Neural cell (in vitro differentiated cells): ENCODE measurements around the gene PDE4D. TPM values are rescaled to one million over a fixed set of nuclear protein-coding genes. Genes with fewer than 3 reads are reported as not detected.
"Not testable (repeated sequence)": the region's sequence is repeated elsewhere in the genome, so short reads cannot be mapped to it uniquely, and the experiment has no call there.

ENCODE experiments used
- H2AFZ ChIP-seq: fragments of 200-600, 300-800 bp; sonication (generic), shearing (Covaris generic); 2 replicates; pipeline ENCODE4 v1.6.0; 2014; ENCODE audit warnings: low read depth, mild to moderate bottlenecking, antibody characterized with exemption, low read length, moderate library complexity
- H3F3A ChIP-seq: fragments of 200-600 bp; shearing (Covaris generic); 2 replicates; pipeline ENCODE4 v1.6.1; 2016; ENCODE audit warnings: mild to moderate bottlenecking, moderate library complexity, mixed read lengths, antibody characterized with exemption, low read length; ENCODE audit not compliant: insufficient read depth, poor library complexity, severe bottlenecking
- H3K27ac ChIP-seq: fragments of 200-600, 300-800 bp; sonication (generic), shearing (Covaris generic); 2 replicates; pipeline ENCODE4 v1.5.1; 2014; ENCODE audit warnings: mild to moderate bottlenecking, low read length, moderate library complexity
- H3K27me3 ChIP-seq: fragments of 300-800, 200-600 bp; sonication (generic), shearing (Covaris generic); 2 replicates; pipeline ENCODE4 v1.6.0; 2014; ENCODE audit warnings: mild to moderate bottlenecking, low read depth, low read length, moderate library complexity; ENCODE audit not compliant: insufficient read depth
- H3K36me3 ChIP-seq: fragments of 300-800, 200-600 bp; sonication (generic), shearing (Covaris generic); 2 replicates; pipeline ENCODE4 v1.5.1; 2014; ENCODE audit warnings: mild to moderate bottlenecking, antibody characterized with exemption, low read length, moderate library complexity; ENCODE audit not compliant: insufficient read depth
- H3K4me2 ChIP-seq: fragments of 300-800, 200-600 bp; sonication (generic), shearing (Covaris generic); 2 replicates; pipeline ENCODE4 v1.6.0; 2014; ENCODE audit warnings: mild to moderate bottlenecking, low read length
- H3K4me3 ChIP-seq: fragments of 300-800, 200-600 bp; sonication (generic), shearing (Covaris generic); 2 replicates; pipeline ENCODE4 v1.5.1; 2014; ENCODE audit warnings: mild to moderate bottlenecking, low read length, moderate library complexity
- H3K79me2 ChIP-seq: fragments of 200-600 bp; shearing (Covaris generic); replicated peaks from 2 replicates; pipeline ENCODE4 v1.6.0; 2014; ENCODE audit warnings: mild to moderate bottlenecking, low read length, moderate library complexity; ENCODE audit not compliant: insufficient read depth
- H3K9ac ChIP-seq: fragments of 300-800, 200-600 bp; sonication (generic), shearing (Covaris generic); 2 replicates; pipeline ENCODE4 v1.6.1; 2016; ENCODE audit warnings: mild to moderate bottlenecking, low read length, mixed read lengths
- H3K9me2 ChIP-seq: fragments of 200-600 bp; shearing (Covaris generic); 2 replicates; pipeline ENCODE4 v1.6.1; 2016; ENCODE audit warnings: mild to moderate bottlenecking, low read length, mixed read lengths; ENCODE audit not compliant: insufficient read depth
- H3K9me3 ChIP-seq: fragments of 200-600, 300-800 bp; sonication (generic), shearing (Covaris generic); 2 replicates; pipeline ENCODE4 v1.6.1; 2016; ENCODE audit warnings: mild to moderate bottlenecking, mixed run types, low read length, moderate library complexity, mixed read lengths
- H4K20me1 ChIP-seq: fragments of 200-600 bp; shearing (Covaris generic); 2 replicates; pipeline ENCODE4 v1.6.1; 2016; ENCODE audit warnings: mild to moderate bottlenecking, mixed run types; ENCODE audit not compliant: insufficient read depth
- CTCF ChIP-seq: fragments of 450-650 bp; IDR thresholded peaks from 2 replicates; pipeline ENCODE4 v1.5.1; 2014; ENCODE audit warnings: antibody characterized with exemption, mild to moderate bottlenecking, moderate library complexity; ENCODE audit not compliant: poor library complexity, severe bottlenecking
- EP300 ChIP-seq: fragments of 450-650 bp; conservative IDR thresholded peaks from 2 replicates; pipeline ENCODE4 v1.6.1; 2014; ENCODE audit warnings: antibody characterized with exemption, mild to moderate bottlenecking, moderate library complexity; ENCODE audit not compliant: poor library complexity, severe bottlenecking
- EZH2 ChIP-seq: fragments of 200-600, 300-800 bp; shearing (Covaris generic), sonication (generic); IDR thresholded peaks from 2 replicates; pipeline ENCODE4 v1.6.1; 2014; ENCODE audit warnings: antibody characterized with exemption, low read length, borderline replicate concordance, mild to moderate bottlenecking; ENCODE audit not compliant: insufficient read depth, poor library complexity, severe bottlenecking
- MXI1 ChIP-seq: fragments of 450-650 bp; conservative IDR thresholded peaks from 2 replicates; pipeline ENCODE4 v1.6.1; 2014; ENCODE audit warnings: antibody characterized with exemption, mild to moderate bottlenecking; ENCODE audit not compliant: poor library complexity, severe bottlenecking
- POLR2AphosphoS5 ChIP-seq: IDR thresholded peaks from 2 replicates; pipeline ENCODE4 v1.6.1; 2012
- RAD21 ChIP-seq: fragments of 450-650 bp; conservative IDR thresholded peaks from 2 replicates; pipeline ENCODE4 v1.6.1; 2014; ENCODE audit warnings: antibody characterized with exemption, mild to moderate bottlenecking, moderate library complexity
- REST ChIP-seq: IDR thresholded peaks from 2 replicates; pipeline ENCODE4 v1.6.1; 2012; ENCODE audit warnings: borderline replicate concordance
- SMC3 ChIP-seq: fragments of 450-650 bp; conservative IDR thresholded peaks from 2 replicates; pipeline ENCODE4 v1.6.1; 2014; ENCODE audit warnings: antibody characterized with exemption, mild to moderate bottlenecking, moderate library complexity; ENCODE audit not compliant: poor library complexity
- TAF1 ChIP-seq: IDR thresholded peaks from 2 replicates; pipeline ENCODE4 v1.6.1; 2012; ENCODE audit warnings: low read depth
- polyA plus RNA-seq: library from polyadenylated mRNA; depleted of rRNA; stranded (reverse); fragments of >200 nt; gene quantifications from 2 replicates; pipeline ENCODE4 v1.2.3, GENCODE V29; 2014

The PDE4D gene
- polyA plus RNA-seq, 1 donor from 2014 or later = 42.8 TPM

GRCh38 chr5:59394956-59395355 is 498.6 kb downstream of the PDE4D start:
- not testable (repeated sequence) for H3K4me2 ChIP-seq, H3K9ac ChIP-seq, H3K9me2 ChIP-seq, H3K27ac ChIP-seq, H4K20me1 ChIP-seq, H3K27me3 ChIP-seq, H3K36me3 ChIP-seq, H3K4me3 ChIP-seq, H3F3A ChIP-seq, H3K79me2 ChIP-seq, H3K9me3 ChIP-seq, H2AFZ ChIP-seq

GRCh38 chr5:59393585-59394420 is 499.7 kb downstream of the PDE4D start:
- Histone ChIP-seq H4K20me1 (no peaks in the 10 kb centered on the region), H3K4me3 (no peak overlapping the region), H3K9me3 (no peaks in the 10 kb centered on the region), H3K4me2 (no peak overlapping the region), H3K79me2 (no peaks in the 10 kb centered on the region), H2AFZ (no peak overlapping the region), H3K36me3 (no peaks in the 10 kb centered on the region), H3K9ac (no peak overlapping the region), H3K9me2 (no peaks in the 10 kb centered on the region), H3K27me3 (no peaks in the 10 kb centered on the region), H3F3A (peaks cover 3% of the 10 kb centered on the region), H3K27ac (no peak overlapping the region)
- no peak for TF ChIP-seq CTCF
- TF ChIP-seq TAF1 = no peak
- no peak for TF ChIP-seq SMC3

GRCh38 chr5:59391576-59391975 is 501.9 kb downstream of the PDE4D start:
- no peak overlapping the region for H2AFZ ChIP-seq
- H3K79me2 ChIP-seq = no peaks in the 10 kb centered on the region
- no peaks in the 10 kb centered on the region for H3K36me3 ChIP-seq
- no peaks in the 10 kb centered on the region for H3K27me3 ChIP-seq
- H3K9me2 ChIP-seq = no peaks in the 10 kb centered on the region
- H3K9ac ChIP-seq = no peak overlapping the region
- peaks cover 3% of the 10 kb centered on the region for H3F3A ChIP-seq
- TF ChIP-seq EP300 = no peak
- no peak for TF ChIP-seq SMC3
- TF ChIP-seq REST = no peak
- TF ChIP-seq EZH2 = no peak
- TF ChIP-seq TAF1 = no peak
- TF ChIP-seq RAD21 = no peak
- no peak for TF ChIP-seq POLR2AphosphoS5
- no peak for TF ChIP-seq MXI1
- no peak for TF ChIP-seq CTCF
- no peak overlapping the region for H3K27ac ChIP-seq
- no peaks in the 10 kb centered on the region for H4K20me1 ChIP-seq
- no peak overlapping the region for H3K4me2 ChIP-seq
- no peak overlapping the region for H3K4me3 ChIP-seq
- no peaks in the 10 kb centered on the region for H3K9me3 ChIP-seq
